Endothelial cell of umbilical vein (primary cell): ENCODE data around the gene PRKAA1. TPM values are rescaled to one million over a fixed set of nuclear protein-coding genes. Genes with fewer than 3 reads are reported as not detected.

ENCODE experiments used
- BruUV-seq: library from RNA; stranded (reverse); fragments of 400-500 nt; replicated peaks from 2 replicates; lab custom pipeline; 2021; lab: Mats Ljungman, UMichigan
- CTCF ChIA-PET: fragments of 300-600, 350-600 bp; sonication (Branson Sonifier 250); formaldehyde crosslinking; loops from one replicate; lab custom pipeline; 2021; ENCODE audit warnings: antibody characterized with exemption, inconsistent platforms; lab: Charles Lee
- POLR2A ChIA-PET: fragments of 300-600, 350-600 bp; sonication (Branson Sonifier 250); formaldehyde crosslinking; loops from one replicate; lab custom pipeline; 2021; ENCODE audit warnings: antibody characterized with exemption, inconsistent platforms; lab: Charles Lee
- DNase-seq: peaks from one replicate; pipeline ENCODE4 v3.0.0-alpha.2; 2011; ENCODE audit warnings: low read depth, low spot score
- FAIRE-seq: peaks from 2 replicates; lab custom pipeline; 2011; peaks lifted over from hg19 to GRCh38; lab: Jason Lieb, UNC
- H2AFZ ChIP-seq: 2 replicates; pipeline ENCODE4 v1.6.0; 2012; ENCODE audit warnings: low read depth, low read length, control low read depth, inconsistent platforms
- H3K27ac ChIP-seq: 2 replicates; pipeline ENCODE4 v1.5.1; 2011; ENCODE audit warnings: low read depth, mild to moderate bottlenecking, control low read depth, low read length, moderate library complexity; ENCODE audit not compliant: insufficient read depth
- H3K27me3 ChIP-seq, 2 experiments: 2 replicates each; pipeline versions ENCODE4 v1.6.0 to v1.6.1; 2011; ENCODE audit warnings: low read length in 2 of 2, mixed read lengths in 1 of 2; ENCODE audit not compliant: control insufficient read depth in 2 of 2, insufficient read depth in 2 of 2
- H3K36me3 ChIP-seq, 2 experiments: 2 replicates in 1 of 2; 3 replicates in 1 of 2; pipeline ENCODE4 v1.5.1; 2011; ENCODE audit warnings: low read length in 2 of 2, mild to moderate bottlenecking in 1 of 2, moderate library complexity in 1 of 2; ENCODE audit not compliant: control insufficient read depth in 2 of 2, insufficient read depth in 2 of 2; ENCODE audit errors: extremely low read depth in 1 of 2
- H3K4me1 ChIP-seq: 3 replicates; pipeline ENCODE4 v1.5.1; 2011; ENCODE audit warnings: mild to moderate bottlenecking, low read length; ENCODE audit not compliant: control insufficient read depth, insufficient read depth; ENCODE audit errors: extremely low read depth
- H3K4me2 ChIP-seq: 2 replicates; pipeline ENCODE4 v1.6.1; 2011; ENCODE audit warnings: low read length, control low read depth, mixed read lengths; ENCODE audit not compliant: insufficient read depth
- H3K4me3 ChIP-seq, 3 experiments: fragments of 200-600 bp in 1 of 3; sonication (generic), shearing (Covaris generic) in 1 of 3; replicated peaks in 1 of 3; 2 replicates each; pipeline ENCODE4 v1.5.1; 2011 to 2016; ENCODE audit warnings: control low read depth in 3 of 3, low read length in 3 of 3, mild to moderate bottlenecking in 2 of 3, inconsistent platforms in 1 of 3, low read depth in 1 of 3, moderate library complexity in 1 of 3; ENCODE audit not compliant: insufficient read depth in 1 of 3
- H3K79me2 ChIP-seq: 2 replicates; pipeline ENCODE4 v1.6.0; 2012; ENCODE audit warnings: low read length, inconsistent platforms; ENCODE audit not compliant: control insufficient read depth, insufficient read depth
- H3K9ac ChIP-seq: replicated peaks from 2 replicates; pipeline ENCODE3; 2011; ENCODE audit warnings: low read length, control low read depth; ENCODE audit not compliant: insufficient read depth; ENCODE audit errors: extremely low read depth
- H3K9me1 ChIP-seq: replicated peaks from 3 replicates; pipeline ENCODE4 v1.6.0; 2011; ENCODE audit warnings: mild to moderate bottlenecking, low read length; ENCODE audit not compliant: control insufficient read depth, insufficient read depth; ENCODE audit errors: extremely low read depth
- H3K9me3 ChIP-seq: replicated peaks from 2 replicates; pipeline ENCODE4 v1.5.1; 2012; ENCODE audit warnings: low read length, inconsistent platforms; ENCODE audit not compliant: control insufficient read depth, insufficient read depth
- H4K20me1 ChIP-seq: replicated peaks from 2 replicates; pipeline ENCODE3; 2011; ENCODE audit warnings: mild to moderate bottlenecking, low read length; ENCODE audit not compliant: control insufficient read depth, insufficient read depth; ENCODE audit errors: extremely low read depth
- EZH2 ChIP-seq: IDR thresholded peaks from 2 replicates; pipeline ENCODE4 v1.6.1; 2012; ENCODE audit warnings: borderline replicate concordance, low read depth, mild to moderate bottlenecking, moderate library complexity, low read length, inconsistent platforms; ENCODE audit not compliant: severe bottlenecking
- FOS ChIP-seq: IDR thresholded peaks from 2 replicates; pipeline ENCODE4 v1.6.1; 2011; ENCODE audit warnings: mild to moderate bottlenecking, low read length, moderate library complexity, borderline replicate concordance; ENCODE audit not compliant: insufficient read depth
- GATA2 ChIP-seq: IDR thresholded peaks from 2 replicates; pipeline ENCODE4 v1.7.0; 2011; ENCODE audit warnings: low read depth, mild to moderate bottlenecking, moderate library complexity, mixed read lengths, low read length; ENCODE audit not compliant: insufficient read length, insufficient read depth
- JUN ChIP-seq: IDR thresholded peaks from 2 replicates; pipeline ENCODE4 v1.6.1; 2011; ENCODE audit warnings: borderline replicate concordance, low read depth; ENCODE audit not compliant: insufficient read length, insufficient read depth
- MYC ChIP-seq: IDR thresholded peaks from one replicate; pipeline ENCODE4 v1.6.1; 2011; ENCODE audit warnings: mild to moderate bottlenecking, low read depth, low read length
- POLR2A ChIP-seq: IDR thresholded peaks from 2 replicates; pipeline ENCODE4 v1.6.1; 2012; ENCODE audit warnings: low read depth, mild to moderate bottlenecking, control low read depth, low read length
- POLR2AphosphoS5 ChIP-seq: IDR thresholded peaks from 2 replicates; pipeline ENCODE4 v1.6.1; 2012; ENCODE audit warnings: low read depth, mild to moderate bottlenecking, control low read depth, low read length, moderate library complexity; ENCODE audit not compliant: insufficient read depth
- dilution Hi-C: fragments of 300-500 bp; cut with MboI; formaldehyde crosslinking; loops from one replicate; pipeline ENCODE4 v1.15.0; 2019; ENCODE audit warnings: low sequenced_read_pairs; ENCODE audit not compliant: extremely low pct_ligation_motif_present
- intact Hi-C: fragments of 100-400 bp; cut with micrococcal nuclease; formaldehyde crosslinking; loops from one replicate; pipeline ENCODE4 v1.10.0; 2022
- polyA plus RNA-seq, 4 experiments: library from polyadenylated mRNA; depleted of rRNA in 3 of 4; stranded (reverse) in 3 of 4; unstranded in 1 of 4; fragments of >200 nt; gene quantifications; 2 replicates each; pipeline versions ENCODE4 v1.2.1 to v1.2.3, GENCODE V29; 2011 to 2012; ENCODE audit warnings: missing spikeins in 1 of 4
- total RNA-seq: library from RNA; stranded (reverse); gene quantifications from 2 replicates; pipeline ENCODE4 v1.2.3, GENCODE V29; 2021
- TF ChIP-seq, protein P1 (sequence below): IDR thresholded peaks from 2 replicates; pipeline ENCODE4 v1.6.1; 2011; ENCODE audit not compliant: insufficient read depth, insufficient read length
- TF ChIP-seq, protein P2 (sequence below), 2 donors: IDR thresholded peaks; 1 replicate in 1 of 2; 2 replicates in 1 of 2; pipeline ENCODE4 v1.5.1; 2011; ENCODE audit warnings: low read length in 2 of 2, mild to moderate bottlenecking in 2 of 2, moderate library complexity in 2 of 2, control low read depth in 1 of 2, inconsistent platforms in 1 of 2, low read depth in 1 of 2; ENCODE audit not compliant: insufficient read depth in 1 of 2; ENCODE audit errors: extremely low read depth in 1 of 2

Gene PRKAA1
- total and polyA plus RNA-seq, 2 donors (not counting 3 experiments of a cell fraction or from before 2014, with no cell fraction given), result 37.0 to 83.5 TPM

DNA sequence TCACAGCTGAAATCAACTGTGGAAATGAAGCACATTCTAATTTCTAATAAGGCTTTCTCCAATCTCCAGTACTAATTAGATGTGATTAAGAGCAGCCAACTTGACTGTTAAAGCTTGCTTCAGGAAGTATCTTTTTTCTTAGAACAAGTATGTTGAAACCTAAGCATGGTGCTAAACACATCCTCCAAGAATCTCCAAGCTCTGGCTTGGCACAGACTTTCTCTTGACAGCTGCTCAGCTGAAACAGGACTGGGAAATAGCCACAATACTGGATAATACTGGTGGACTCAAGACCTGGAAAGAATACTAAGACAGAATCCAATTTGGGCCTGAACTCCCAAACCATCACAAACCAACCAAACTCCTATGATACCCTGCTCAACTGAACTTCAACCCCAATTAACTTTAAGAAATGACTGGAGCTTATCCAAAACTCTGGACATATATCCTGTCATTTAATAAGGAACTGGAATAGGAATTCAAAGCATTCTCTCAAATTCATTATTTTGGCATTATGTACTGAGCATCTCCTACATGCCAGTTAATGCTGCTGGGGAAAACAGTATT is 16.2 kb downstream of the PRKAA1 start:
- BruUV-seq, result no TSS peak
- peaks cover 6% of the 10 kb centered on the region for H3K4me1 ChIP-seq
- intact Hi-C loops (no loop called here), dilution Hi-C loops (no loop called here)
- CTCF ChIA-PET, result interaction anchor here (1.2 to 1.6 kb wide), 4 partner anchors 9 to 34 kb away, joined by 3 to 6 read pairs (median 4); no protein-coding TSS in a partner anchor
- H3K9me3 ChIP-seq, result no peaks in the 10 kb centered on the region
- H3K9me1 ChIP-seq, result no peaks in the 10 kb centered on the region
- no peak overlapping the region for H3K4me2 ChIP-seq
- no peak for FAIRE-seq
- TF ChIP-seq, protein P1, sequence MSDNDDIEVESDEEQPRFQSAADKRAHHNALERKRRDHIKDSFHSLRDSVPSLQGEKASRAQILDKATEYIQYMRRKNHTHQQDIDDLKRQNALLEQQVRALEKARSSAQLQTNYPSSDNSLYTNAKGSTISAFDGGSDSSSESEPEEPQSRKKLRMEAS, result no peak
- TF ChIP-seq POLR2A (no peak), JUN (no peak), FOS (no peak), POLR2AphosphoS5 (no peak), EZH2 (no peak), GATA2 (no peak), MYC (no peak)
- TF ChIP-seq, protein P2, sequence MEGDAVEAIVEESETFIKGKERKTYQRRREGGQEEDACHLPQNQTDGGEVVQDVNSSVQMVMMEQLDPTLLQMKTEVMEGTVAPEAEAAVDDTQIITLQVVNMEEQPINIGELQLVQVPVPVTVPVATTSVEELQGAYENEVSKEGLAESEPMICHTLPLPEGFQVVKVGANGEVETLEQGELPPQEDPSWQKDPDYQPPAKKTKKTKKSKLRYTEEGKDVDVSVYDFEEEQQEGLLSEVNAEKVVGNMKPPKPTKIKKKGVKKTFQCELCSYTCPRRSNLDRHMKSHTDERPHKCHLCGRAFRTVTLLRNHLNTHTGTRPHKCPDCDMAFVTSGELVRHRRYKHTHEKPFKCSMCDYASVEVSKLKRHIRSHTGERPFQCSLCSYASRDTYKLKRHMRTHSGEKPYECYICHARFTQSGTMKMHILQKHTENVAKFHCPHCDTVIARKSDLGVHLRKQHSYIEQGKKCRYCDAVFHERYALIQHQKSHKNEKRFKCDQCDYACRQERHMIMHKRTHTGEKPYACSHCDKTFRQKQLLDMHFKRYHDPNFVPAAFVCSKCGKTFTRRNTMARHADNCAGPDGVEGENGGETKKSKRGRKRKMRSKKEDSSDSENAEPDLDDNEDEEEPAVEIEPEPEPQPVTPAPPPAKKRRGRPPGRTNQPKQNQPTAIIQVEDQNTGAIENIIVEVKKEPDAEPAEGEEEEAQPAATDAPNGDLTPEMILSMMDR (IDR thresholded peaks at IDR 0.05; ENCODE audit: extremely low read depth in 1 of 2, insufficient read depth in 1 of 2, low read depth in 1 of 2, low read length in 2 of 2), result no peak
- no peak overlapping the region for H3K9ac ChIP-seq
- H3K27ac ChIP-seq, result no peak overlapping the region
- no peak for DNase-seq
- peaks cover 91% of the 10 kb centered on the region for H3K79me2 ChIP-seq
- no peak overlapping the region for H3K4me3 ChIP-seq
- no peaks in the 10 kb centered on the region for H3K36me3 ChIP-seq
- POLR2A ChIA-PET, result no interaction called here
- no peaks in the 10 kb centered on the region for H3K27me3 ChIP-seq
- peaks cover 13% of the 10 kb centered on the region for H4K20me1 ChIP-seq
- H2AFZ ChIP-seq, result no peak overlapping the region
